Prostate gland (tissue), 2 donors: ENCODE results near the gene RANGAP1.

Experiments used
- POLR2A ChIP-seq: fragments of 450-650 bp; IDR thresholded peaks from one replicate; pipeline ENCODE4 v1.6.1; 2016; ENCODE audit warnings: antibody characterized with exemption, mild to moderate bottlenecking
- POLR2AphosphoS5 ChIP-seq: sonication (generic); formaldehyde crosslinking; IDR thresholded peaks from one replicate; pipeline ENCODE4 v1.6.1; 2017; ENCODE audit warnings: antibody characterized with exemption
- TF ChIP-seq, protein P1 (sequence below), 4 experiments: fragments of 200-600 bp in 2 of 4; fragments of 450-650 bp in 2 of 4; sonication (generic) in 2 of 4; IDR thresholded peaks; 1 replicate in 3 of 4; 2 replicates in 1 of 4; pipeline ENCODE4 v1.5.1; 2016 to 2019; ENCODE audit warnings: antibody characterized with exemption in 4 of 4, mild to moderate bottlenecking in 2 of 4, moderate library complexity in 2 of 4

DNA sequence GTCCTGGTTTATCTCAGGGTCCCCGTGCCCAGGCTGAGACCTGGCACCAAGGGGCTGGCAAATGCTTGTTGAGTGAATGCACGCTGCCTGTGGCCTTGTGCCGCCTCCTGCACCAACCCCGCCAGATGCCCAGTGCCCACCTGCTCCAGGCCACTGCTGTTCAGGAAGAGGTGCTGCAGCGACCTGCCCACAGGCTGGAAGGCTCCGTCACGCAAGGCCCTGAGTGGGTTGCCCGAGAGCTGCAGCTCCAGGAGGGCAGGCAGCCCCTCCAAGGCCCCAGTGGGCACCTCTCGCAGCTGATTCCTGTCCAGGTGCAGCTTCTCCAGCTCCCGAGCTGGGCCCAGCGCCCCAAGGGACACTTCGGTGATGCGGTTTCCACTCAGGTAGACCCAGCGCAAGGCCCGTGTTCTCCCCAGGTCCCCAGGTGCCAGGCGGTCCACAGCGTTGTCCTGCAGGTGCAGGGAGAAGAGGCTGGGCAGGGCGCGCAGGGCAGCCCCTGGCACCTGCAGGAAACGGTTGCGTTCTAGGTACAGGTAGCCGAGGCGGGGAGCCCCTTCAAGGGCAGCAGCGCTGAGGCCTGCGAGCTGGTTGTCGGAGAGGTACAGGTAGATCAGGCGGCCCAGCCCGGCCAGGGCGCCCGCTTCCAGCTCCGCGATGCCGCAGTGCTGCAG, 48.8 kb downstream of the RANGAP1 start:
- TF ChIP-seq POLR2A = no peak
- TF ChIP-seq, protein P1, sequence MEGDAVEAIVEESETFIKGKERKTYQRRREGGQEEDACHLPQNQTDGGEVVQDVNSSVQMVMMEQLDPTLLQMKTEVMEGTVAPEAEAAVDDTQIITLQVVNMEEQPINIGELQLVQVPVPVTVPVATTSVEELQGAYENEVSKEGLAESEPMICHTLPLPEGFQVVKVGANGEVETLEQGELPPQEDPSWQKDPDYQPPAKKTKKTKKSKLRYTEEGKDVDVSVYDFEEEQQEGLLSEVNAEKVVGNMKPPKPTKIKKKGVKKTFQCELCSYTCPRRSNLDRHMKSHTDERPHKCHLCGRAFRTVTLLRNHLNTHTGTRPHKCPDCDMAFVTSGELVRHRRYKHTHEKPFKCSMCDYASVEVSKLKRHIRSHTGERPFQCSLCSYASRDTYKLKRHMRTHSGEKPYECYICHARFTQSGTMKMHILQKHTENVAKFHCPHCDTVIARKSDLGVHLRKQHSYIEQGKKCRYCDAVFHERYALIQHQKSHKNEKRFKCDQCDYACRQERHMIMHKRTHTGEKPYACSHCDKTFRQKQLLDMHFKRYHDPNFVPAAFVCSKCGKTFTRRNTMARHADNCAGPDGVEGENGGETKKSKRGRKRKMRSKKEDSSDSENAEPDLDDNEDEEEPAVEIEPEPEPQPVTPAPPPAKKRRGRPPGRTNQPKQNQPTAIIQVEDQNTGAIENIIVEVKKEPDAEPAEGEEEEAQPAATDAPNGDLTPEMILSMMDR (IDR thresholded peaks at IDR 0.05) = no peak
- TF ChIP-seq POLR2AphosphoS5 = no peak
